Duodenal mucosa (tissue), 2 donors: ENCODE data around the gene CBFB.

Source experiments
- H3K27ac ChIP-seq: one replicate; pipeline ENCODE4 v1.7.0; 2013; ENCODE audit warnings: low read depth, low read length
- H3K27me3 ChIP-seq, 2 donors: one replicate each; pipeline ENCODE4 v1.7.0; 2013; ENCODE audit warnings: low read length in 2 of 2, control low read depth in 1 of 2; ENCODE audit not compliant: insufficient read depth in 2 of 2, control insufficient read depth in 1 of 2
- H3K36me3 ChIP-seq, 2 donors: one replicate each; pipeline ENCODE4 v1.7.0; 2013; ENCODE audit warnings: low read length in 2 of 2, control low read depth in 1 of 2; ENCODE audit not compliant: insufficient read depth in 2 of 2, control insufficient read depth in 1 of 2
- H3K4me1 ChIP-seq, 2 donors: one replicate each; pipeline ENCODE4 v1.7.0; 2013; ENCODE audit warnings: low read length in 2 of 2, control low read depth in 1 of 2; ENCODE audit not compliant: insufficient read depth in 2 of 2, control insufficient read depth in 1 of 2
- H3K4me3 ChIP-seq, 2 donors: one replicate each; pipeline ENCODE4 v1.7.0; 2013; ENCODE audit warnings: low read length in 2 of 2, low read depth in 1 of 2
- H3K9ac ChIP-seq, 2 donors: one replicate each; pipeline ENCODE4 v1.7.0; 2013; ENCODE audit warnings: low read length in 2 of 2, low read depth in 1 of 2
- H3K9me3 ChIP-seq, 2 donors: one replicate each; pipeline ENCODE4 v1.7.0; 2013; ENCODE audit warnings: low read length in 2 of 2, control low read depth in 1 of 2; ENCODE audit not compliant: control insufficient read depth in 1 of 2

Gene CBFB

GRCh38 chr16:67088551-67088950 lies 59.6 kb downstream of the CBFB start:
- no peaks in the 10 kb centered on the region for H3K27me3 ChIP-seq
- no peak overlapping the region for H3K9ac ChIP-seq
- H3K27ac ChIP-seq, result no peak overlapping the region
- H3K4me1 ChIP-seq, result no peaks in the 10 kb centered on the region
- no peak overlapping the region for H3K4me3 ChIP-seq
- H3K36me3 ChIP-seq, result peaks cover under 1 to 4% of the 10 kb centered on the region in 2 donors
- H3K9me3 ChIP-seq, result no peaks in the 10 kb centered on the region

- Histone ChIP-seq H3K27ac (no peak overlapping the region), H3K9me3 (no peaks in the 10 kb centered on the region), H3K9ac (no peak overlapping the region), H3K27me3 (no peaks in the 10 kb centered on the region), H3K4me3 (no peak overlapping the region), H3K4me1 (no peaks in the 10 kb centered on the region), H3K36me3 (peaks cover 4 to 5% of the 10 kb centered on the region in 2 donors)
Observed at GRCh38 chr16:67089101-67089500, 60.2 kb downstream of the CBFB start.

GRCh38 chr16:67091906-67092566 lies 63.1 kb downstream of the CBFB start:
- Histone ChIP-seq H3K4me1 (no peaks in the 10 kb centered on the region), H3K9ac (no peak overlapping the region), H3K36me3 (peaks cover 4 to 5% of the 10 kb centered on the region in 2 donors), H3K27ac (no peak overlapping the region), H3K27me3 (no peaks in the 10 kb centered on the region), H3K9me3 (no peaks in the 10 kb centered on the region), H3K4me3 (no peak overlapping the region)

- no peaks in the 10 kb centered on the region for H3K4me1 ChIP-seq
- no peak overlapping the region for H3K9ac ChIP-seq
- H3K9me3 ChIP-seq, result no peaks in the 10 kb centered on the region
- peaks cover 5 to 8% of the 10 kb centered on the region in 2 donors for H3K36me3 ChIP-seq
- no peak overlapping the region for H3K4me3 ChIP-seq
- no peaks in the 10 kb centered on the region for H3K27me3 ChIP-seq
- H3K27ac ChIP-seq, result no peak overlapping the region
Observed at GRCh38 chr16:67093098-67093726, 64.3 kb downstream of the CBFB start.

- Histone ChIP-seq H3K27ac (no peak overlapping the region), H3K9ac (no peak overlapping the region), H3K4me3 (no peak overlapping the region), H3K9me3 (no peaks in the 10 kb centered on the region), H3K36me3 (peaks cover 11% of the 10 kb centered on the region in 2 donors), H3K27me3 (no peaks in the 10 kb centered on the region), H3K4me1 (no peaks in the 10 kb centered on the region)
Observed at GRCh38 chr16:67098599-67098998, 69.7 kb downstream of the CBFB start.

GRCh38 chr16:67100569-67101310 lies 71.8 kb downstream of the CBFB start:
- Histone ChIP-seq H3K9me3 (no peaks in the 10 kb centered on the region), H3K4me3 (no peak overlapping the region), H3K27me3 (no peaks in the 10 kb centered on the region), H3K36me3 (peaks cover 7 to 11% of the 10 kb centered on the region in 2 donors), H3K9ac (no peak overlapping the region), H3K4me1 (peaks cover 4 to 5% of the 10 kb centered on the region in 2 donors), H3K27ac (no peak overlapping the region)

- Histone ChIP-seq H3K27me3 (no peaks in the 10 kb centered on the region), H3K9me3 (no peaks in the 10 kb centered on the region), H3K36me3 (peaks cover 7 to 11% of the 10 kb centered on the region in 2 donors), H3K4me1 (peaks cover 4 to 5% of the 10 kb centered on the region in 2 donors), H3K27ac (no peak overlapping the region), H3K9ac (no peak overlapping the region), H3K4me3 (no peak overlapping the region)
Observed at GRCh38 chr16:67101311-67102082, 72.5 kb downstream of the CBFB start.

GRCh38 chr16:67104061-67104460 lies 75.1 kb downstream of the CBFB start:
- Histone ChIP-seq H3K27me3 (no peaks in the 10 kb centered on the region), H3K9me3 (no peaks in the 10 kb centered on the region), H3K36me3 (peaks cover 4 to 7% of the 10 kb centered on the region in 2 donors), H3K9ac (no peak overlapping the region), H3K4me1 (peaks cover 4 to 8% of the 10 kb centered on the region in 2 donors), H3K27ac (no peak overlapping the region), H3K4me3 (no peak overlapping the region)

- Histone ChIP-seq H3K9me3 (no peaks in the 10 kb centered on the region), H3K36me3 (peaks cover 4 to 7% of the 10 kb centered on the region in 2 donors), H3K27ac (no peak overlapping the region), H3K9ac (no peak overlapping the region), H3K27me3 (no peaks in the 10 kb centered on the region), H3K4me3 (no peak overlapping the region), H3K4me1 (peaks cover 4 to 12% of the 10 kb centered on the region in 2 donors)
Observed at GRCh38 chr16:67104845-67105244, 75.9 kb downstream of the CBFB start.
